K562 (cell line): ENCODE results near the gene TCOF1.

Experiments
- ARNT ChIP-seq, 2 experiments: fragments of 450-650 bp; IDR thresholded peaks; 2 replicates each; pipeline ENCODE4 v1.6.1; 2016; ENCODE audit warnings: mild to moderate bottlenecking in 1 of 2
- KAT7 ChIP-seq: sonication (generic); formaldehyde crosslinking; IDR thresholded peaks from 2 replicates; pipeline ENCODE4 v1.8.0; 2022; ENCODE audit warnings: missing genetic modification reagents, mild to moderate bottlenecking, borderline replicate concordance
- SP2 ChIP-seq: IDR thresholded peaks from 2 replicates; pipeline ENCODE4 v1.6.1; 2011; ENCODE audit warnings: mild to moderate bottlenecking, low read depth, low read length, moderate library complexity; ENCODE audit not compliant: poor library complexity, severe bottlenecking; ENCODE audit errors: extremely low read depth

GRCh38 chr5:150316320-150316719 is 41.2 kb upstream of the TCOF1 start:
- TF ChIP-seq ARNT (IDR thresholded peaks at IDR 0.05) (no peak), SP2 (no peak), KAT7 (no peak)
